ENCODE results near the gene PARP4. TPM values are rescaled to one million over a fixed set of nuclear protein-coding genes. Genes with fewer than 3 reads are reported as not detected.

Gene PARP4
- total and polyA plus RNA-seq, 2 of the 13 experiments (the other 11 are each of a cell fraction or from before 2014, with no cell fraction given) = 40.5 to 42.6 TPM

- Histone ChIP-seq H4K20me1 (ENCODE audit: insufficient read depth, low read length) (no peaks in the 10 kb centered on the region), H3K4me3 (replicated peaks in 1 of 3; ENCODE audit: insufficient read depth in 1 of 3, low read depth in 2 of 3, low read length in 3 of 3) (no peak overlapping the region), H3K9me3 (ENCODE audit: low read length) (no peaks in the 10 kb centered on the region), H2AFZ (ENCODE audit: low read length) (no peak overlapping the region), H3K36me3 (replicated peaks in 1 of 2; ENCODE audit: control insufficient read depth in 1 of 2, insufficient read depth in 2 of 2, low read length in 2 of 2) (peaks cover 36 to 60% of the 10 kb centered on the region in 2 experiments), H3K4me1 (ENCODE audit: insufficient read depth, low read length) (peaks cover 12% of the 10 kb centered on the region), H3K27me3 (ENCODE audit: control insufficient read depth in 1 of 2, insufficient read depth in 2 of 2, low read length in 2 of 2) (no peaks in the 10 kb centered on the region), H3K27ac (ENCODE audit: extremely low read length, insufficient read depth, low read length) (no peak overlapping the region), H3K9ac (ENCODE audit: insufficient read depth, low read depth, low read length) (no peak overlapping the region), H3K4me2 (ENCODE audit: low read depth, low read length) (no peak overlapping the region), H3K79me2 (ENCODE audit: insufficient read depth, low read length) (no peaks in the 10 kb centered on the region)
- BruUV-seq (replicated peaks) = TSS peak; percentile 26
- CTCF ChIA-PET (ENCODE audit: low intra/inter-chr PET ratio, low total read pairs) = no interaction called here
- POLR2A ChIA-PET = no interaction called here
- in situ Hi-C loops (cut with HindIII; ENCODE audit: extremely low pct_ligation_motif_present, low pct_unique_long_range_greater_than_20kb) (no loop called here), intact Hi-C loops (cut with micrococcal nuclease; ENCODE audit: unreplicated experiment) (no loop called here)
- WGBS (ENCODE audit: low lambda C conversion rate) = 97% methylated on average over 6 of the region's 6 CpGs
- DNase-seq (ENCODE audit: low spot score) (no peak), ATAC-seq (no peak), FAIRE-seq (no peak)
- TF ChIP-seq SRY (CRISPR knock-in tag; IDR thresholded peaks at IDR 0.05) (no peak), NAIF1 (CRISPR knock-in tag; IDR thresholded peaks at IDR 0.05; ENCODE audit: borderline replicate concordance) (no peak), TFDP1 (CRISPR knock-in tag; IDR thresholded peaks at IDR 0.05; ENCODE audit: borderline replicate concordance) (no peak), RXRB (CRISPR knock-in tag; IDR thresholded peaks at IDR 0.05; ENCODE audit: borderline replicate concordance) (no peak), ARID2 (CRISPR knock-in tag; IDR thresholded peaks at IDR 0.05; ENCODE audit: borderline replicate concordance) (no peak), ZBTB49 (CRISPR knock-in tag; IDR thresholded peaks at IDR 0.05; ENCODE audit: borderline replicate concordance) (no peak), FLYWCH1 (CRISPR knock-in tag; IDR thresholded peaks at IDR 0.05) (no peak), KMT2A (CRISPR knock-in tag; IDR thresholded peaks at IDR 0.05) (no peak), HDAC2 (CRISPR knock-in tag; IDR thresholded peaks at IDR 0.05) (no peak), ZNF460 (CRISPR knock-in tag; IDR thresholded peaks at IDR 0.05; ENCODE audit: borderline replicate concordance) (no peak), TFDP2 (CRISPR knock-in tag; IDR thresholded peaks at IDR 0.05) (no peak), ZNF101 (CRISPR knock-in tag; IDR thresholded peaks at IDR 0.05; ENCODE audit: borderline replicate concordance, low read depth) (no peak), SRSF4 (IDR thresholded peaks at IDR 0.05; ENCODE audit: low read depth, low read length, poor library complexity, severe bottlenecking) (no peak), ZBTB21 (CRISPR knock-in tag; IDR thresholded peaks at IDR 0.05) (no peak), HNF4G (IDR thresholded peaks at IDR 0.05; ENCODE audit: borderline replicate concordance, low read depth, low read length) (no peak), HNF4G (CRISPR knock-in tag; IDR thresholded peaks at IDR 0.05; ENCODE audit: borderline replicate concordance, low read depth) (no peak), U2AF1 (optimal IDR thresholded peaks at IDR 0.05; ENCODE audit: low read depth, low read length) (no peak), ERF (CRISPR knock-in tag; IDR thresholded peaks at IDR 0.05) (no peak)
- TF ChIP-seq, protein P1, sequence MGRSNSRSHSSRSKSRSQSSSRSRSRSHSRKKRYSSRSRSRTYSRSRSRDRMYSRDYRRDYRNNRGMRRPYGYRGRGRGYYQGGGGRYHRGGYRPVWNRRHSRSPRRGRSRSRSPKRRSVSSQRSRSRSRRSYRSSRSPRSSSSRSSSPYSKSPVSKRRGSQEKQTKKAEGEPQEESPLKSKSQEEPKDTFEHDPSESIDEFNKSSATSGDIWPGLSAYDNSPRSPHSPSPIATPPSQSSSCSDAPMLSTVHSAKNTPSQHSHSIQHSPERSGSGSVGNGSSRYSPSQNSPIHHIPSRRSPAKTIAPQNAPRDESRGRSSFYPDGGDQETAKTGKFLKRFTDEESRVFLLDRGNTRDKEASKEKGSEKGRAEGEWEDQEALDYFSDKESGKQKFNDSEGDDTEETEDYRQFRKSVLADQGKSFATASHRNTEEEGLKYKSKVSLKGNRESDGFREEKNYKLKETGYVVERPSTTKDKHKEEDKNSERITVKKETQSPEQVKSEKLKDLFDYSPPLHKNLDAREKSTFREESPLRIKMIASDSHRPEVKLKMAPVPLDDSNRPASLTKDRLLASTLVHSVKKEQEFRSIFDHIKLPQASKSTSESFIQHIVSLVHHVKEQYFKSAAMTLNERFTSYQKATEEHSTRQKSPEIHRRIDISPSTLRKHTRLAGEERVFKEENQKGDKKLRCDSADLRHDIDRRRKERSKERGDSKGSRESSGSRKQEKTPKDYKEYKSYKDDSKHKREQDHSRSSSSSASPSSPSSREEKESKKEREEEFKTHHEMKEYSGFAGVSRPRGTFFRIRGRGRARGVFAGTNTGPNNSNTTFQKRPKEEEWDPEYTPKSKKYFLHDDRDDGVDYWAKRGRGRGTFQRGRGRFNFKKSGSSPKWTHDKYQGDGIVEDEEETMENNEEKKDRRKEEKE (IDR thresholded peaks at IDR 0.05) = no peak
Observed at GRCh38 chr13:24493356-24493755, 19.2 kb downstream of the PARP4 start.
